Neutrophil (primary cell): ENCODE data around the gene FAM227A.

ENCODE experiments used
- H3K27ac ChIP-seq: fragments of 200-600 bp; sonication (generic); 2 replicates; pipeline ENCODE4 v1.5.1; 2016; ENCODE audit warnings: mild to moderate bottlenecking, moderate library complexity
- H3K27me3 ChIP-seq: fragments of 200-600 bp; sonication (generic); 2 replicates; pipeline ENCODE4 v1.6.0; 2016; ENCODE audit warnings: mild to moderate bottlenecking
- H3K36me3 ChIP-seq: fragments of 200-600 bp; sonication (generic); 2 replicates; pipeline ENCODE4 v1.5.1; 2017
- H3K4me1 ChIP-seq, 2 experiments: fragments of 200-600 bp in 1 of 2; sonication (generic) in 1 of 2; 1 replicate in 1 of 2; 2 replicates in 1 of 2; pipeline versions ENCODE4 v1.5.1 to v1.6.1; 2013 to 2016; ENCODE audit warnings: low read depth in 1 of 2, low read length in 1 of 2, mild to moderate bottlenecking in 1 of 2, moderate library complexity in 1 of 2; ENCODE audit not compliant: control insufficient read depth in 1 of 2, insufficient read depth in 1 of 2
- H3K4me3 ChIP-seq, 2 experiments: fragments of 200-600 bp in 1 of 2; sonication (generic) in 1 of 2; 1 replicate in 1 of 2; 2 replicates in 1 of 2; pipeline ENCODE4 v1.5.1; 2013 to 2016; ENCODE audit warnings: low read depth in 1 of 2, low read length in 1 of 2, mild to moderate bottlenecking in 1 of 2, moderate library complexity in 1 of 2
- H3K9me3 ChIP-seq: fragments of 200-600 bp; sonication (generic); 2 replicates; pipeline ENCODE4 v1.5.1; 2016
- CTCF ChIP-seq: fragments of 200-600 bp; sonication (generic); IDR thresholded peaks from 2 replicates; pipeline ENCODE4 v1.5.1; 2016; ENCODE audit warnings: antibody characterized with exemption

Gene FAM227A

GRCh38 chr22:38614332-38615063, 41.7 kb downstream of the FAM227A start:
- Histone ChIP-seq H3K9me3 (no peaks in the 10 kb centered on the region), H3K4me3 (no peak overlapping the region), H3K4me1 (no peaks in the 10 kb centered on the region), H3K36me3 (no peaks in the 10 kb centered on the region), H3K27ac (no peak overlapping the region), H3K27me3 (no peaks in the 10 kb centered on the region)
- TF ChIP-seq CTCF = no peak

GRCh38 chr22:38613588-38613987, 42.6 kb downstream of the FAM227A start:
- no peaks in the 10 kb centered on the region for H3K36me3 ChIP-seq
- H3K4me3 ChIP-seq = no peak overlapping the region
- no peaks in the 10 kb centered on the region for H3K27me3 ChIP-seq
- TF ChIP-seq CTCF = no peak
- no peaks in the 10 kb centered on the region for H3K4me1 ChIP-seq
- no peak overlapping the region for H3K27ac ChIP-seq
- H3K9me3 ChIP-seq = no peaks in the 10 kb centered on the region

- Histone ChIP-seq H3K4me1 (no peaks in the 10 kb centered on the region), H3K9me3 (no peaks in the 10 kb centered on the region), H3K27me3 (no peaks in the 10 kb centered on the region), H3K4me3 (no peak overlapping the region), H3K36me3 (no peaks in the 10 kb centered on the region), H3K27ac (no peak overlapping the region)
- no peak for TF ChIP-seq CTCF
Observed at GRCh38 chr22:38612217-38613006, 43.8 kb downstream of the FAM227A start.

- Histone ChIP-seq H3K9me3 (no peaks in the 10 kb centered on the region), H3K4me1 (no peaks in the 10 kb centered on the region), H3K27ac (no peak overlapping the region), H3K4me3 (no peak overlapping the region), H3K27me3 (no peaks in the 10 kb centered on the region), H3K36me3 (no peaks in the 10 kb centered on the region)
- no peak for TF ChIP-seq CTCF
Observed at GRCh38 chr22:38611559-38611958, 44.6 kb downstream of the FAM227A start.

GRCh38 chr22:38610234-38610633, 46.0 kb downstream of the FAM227A start:
- no peak overlapping the region for H3K4me3 ChIP-seq

More at GRCh38 chr22:38610234-38610633, 46.0 kb downstream of the FAM227A start:
- no peaks in the 10 kb centered on the region for H3K36me3 ChIP-seq
- no peaks in the 10 kb centered on the region for H3K4me1 ChIP-seq
- no peaks in the 10 kb centered on the region for H3K9me3 ChIP-seq
- TF ChIP-seq CTCF = no peak
- H3K27ac ChIP-seq = no peak overlapping the region
- no peaks in the 10 kb centered on the region for H3K27me3 ChIP-seq
